Mammary epithelial cell (primary cell): ENCODE data around the gene GPC6.

ENCODE experiments used
- CTCF ChIP-seq, 2 donors: IDR thresholded peaks in 1 of 2; conservative IDR thresholded peaks in 1 of 2; 2 replicates each; pipeline ENCODE4 v1.5.1; 2011 to 2012; ENCODE audit warnings: inconsistent platforms in 2 of 2, low read length in 2 of 2, mild to moderate bottlenecking in 2 of 2, control low read depth in 1 of 2, low read depth in 1 of 2; ENCODE audit not compliant: insufficient read depth in 1 of 2; ENCODE audit errors: extremely low read depth in 1 of 2
- EZH2 ChIP-seq: IDR thresholded peaks from 2 replicates; pipeline ENCODE4 v1.6.1; 2012; ENCODE audit warnings: low read length, inconsistent platforms, borderline replicate concordance

- TF ChIP-seq CTCF (conservative IDR thresholded peaks at IDR 0.05 in 1 of 2, IDR thresholded peaks at IDR 0.05 in 1 of 2; ENCODE audit: extremely low read depth in 1 of 2, insufficient read depth in 1 of 2, low read depth in 1 of 2, low read length in 2 of 2) (no peak), EZH2 (no peak)
Observed at GRCh38 chr13:94065741-94066140, 839.1 kb downstream of the GPC6 start.
